Neural progenitor cell (in vitro differentiated cells): ENCODE measurements around the gene FANCC. TPM values are rescaled to one million over a fixed set of nuclear protein-coding genes. Genes with fewer than 3 reads are reported as not detected.

Source experiments
- DNase-seq: peaks from one replicate; pipeline ENCODE4 v3.0.0-alpha.2; 2016; ENCODE audit warnings: low spot score
- H2AFZ ChIP-seq: fragments of 200-600 bp; sonication (generic); replicated peaks from 2 replicates; pipeline ENCODE4 v1.6.1; 2016; ENCODE audit warnings: antibody characterized with exemption
- H3F3A ChIP-seq: fragments of 200-600 bp; sonication (generic); 2 replicates; pipeline ENCODE4 v1.6.1; 2016; ENCODE audit warnings: antibody characterized with exemption, low read depth
- H3K27ac ChIP-seq: fragments of 200-600 bp; sonication (generic); 2 replicates; pipeline ENCODE4 v1.5.1; 2016; ENCODE audit warnings: mild to moderate bottlenecking
- H3K27me3 ChIP-seq: fragments of 200-600 bp; sonication (generic); 2 replicates; pipeline ENCODE4 v1.6.1; 2016; ENCODE audit warnings: mild to moderate bottlenecking, moderate library complexity
- H3K36me3 ChIP-seq: fragments of 200-600 bp; sonication (generic); 2 replicates; pipeline ENCODE4 v1.5.1; 2016
- H3K4me1 ChIP-seq: fragments of 200-600 bp; sonication (generic); 2 replicates; pipeline ENCODE4 v1.6.1; 2016; ENCODE audit warnings: mixed run types
- H3K4me2 ChIP-seq: fragments of 200-600 bp; sonication (generic); 2 replicates; pipeline ENCODE4 v1.6.1; 2016
- H3K4me3 ChIP-seq: fragments of 200-600 bp; sonication (generic); 2 replicates; pipeline ENCODE4 v1.5.1; 2016
- H3K79me2 ChIP-seq: fragments of 200-600 bp; sonication (generic); 2 replicates; pipeline ENCODE4 v1.6.1; 2016; ENCODE audit warnings: low read depth
- H3K9ac ChIP-seq: fragments of 200-600 bp; sonication (generic); 2 replicates; pipeline ENCODE4 v1.6.1; 2016
- H3K9me3 ChIP-seq: fragments of 200-600 bp; sonication (generic); 2 replicates; pipeline ENCODE4 v1.5.1; 2016; ENCODE audit warnings: low read depth
- H4K20me1 ChIP-seq: fragments of 200-600 bp; sonication (generic); 2 replicates; pipeline ENCODE4 v1.6.1; 2016; ENCODE audit warnings: low read depth
- H3K27ac Mint-ChIP-seq: 3 replicates; pipeline ENCODE4 v1.8.0; 2021; ENCODE audit warnings: mixed read lengths
- H3K27me3 Mint-ChIP-seq: 2 replicates; pipeline ENCODE4 v1.8.0; 2022; ENCODE audit warnings: low read depth, mild to moderate bottlenecking, inconsistent platforms, moderate library complexity, mixed read lengths; ENCODE audit not compliant: insufficient read depth
- H3K36me3 Mint-ChIP-seq: 3 replicates; pipeline ENCODE4 v1.8.0; 2021; ENCODE audit warnings: mixed read lengths
- H3K4me1 Mint-ChIP-seq: 3 replicates; pipeline ENCODE4 v1.8.0; 2021; ENCODE audit warnings: mixed read lengths
- H3K4me3 Mint-ChIP-seq: 3 replicates; pipeline ENCODE4 v1.8.0; 2021; ENCODE audit warnings: mild to moderate bottlenecking, moderate library complexity, mixed read lengths
- H3K9me3 Mint-ChIP-seq: 3 replicates; pipeline ENCODE4 v1.8.0; 2020; ENCODE audit warnings: mixed read lengths
- CTCF ChIP-seq: fragments of 200-600 bp; sonication (generic); IDR thresholded peaks from 2 replicates; pipeline ENCODE4 v1.5.1; 2017; ENCODE audit warnings: antibody characterized with exemption, mild to moderate bottlenecking
- EZH2 ChIP-seq: fragments of 200-600 bp; sonication (generic); IDR thresholded peaks from 2 replicates; pipeline ENCODE4 v1.6.1; 2017; ENCODE audit warnings: antibody characterized with exemption, mild to moderate bottlenecking, moderate library complexity
- EZH2phosphoT487 ChIP-seq: fragments of 200-600 bp; sonication (generic); IDR thresholded peaks from 2 replicates; pipeline ENCODE4 v1.6.1; 2017; ENCODE audit warnings: antibody characterized with exemption
- total RNA-seq: library from RNA; depleted of rRNA; stranded (reverse); fragments of >200 nt; gene quantifications from 2 replicates; pipeline ENCODE4 v1.2.3, GENCODE V29; 2015; ENCODE audit warnings: low replicate concordance

FANCC gene
- total RNA-seq, 1 donor from 2014 or later = 49.6 TPM

- Histone ChIP-seq H3K27ac (no peak overlapping the region), H2AFZ (no peak overlapping the region), H3K27me3 (no peaks in the 10 kb centered on the region), H3K4me2 (no peak overlapping the region), H3K4me1 (peaks cover 13% of the 10 kb centered on the region), H3F3A (peaks cover 17% of the 10 kb centered on the region), H3K9ac (no peak overlapping the region), H3K4me3 (no peak overlapping the region), H3K79me2 (no peaks in the 10 kb centered on the region), H3K9me3 (no peaks in the 10 kb centered on the region), H4K20me1 (no peaks in the 10 kb centered on the region), H3K36me3 (no peaks in the 10 kb centered on the region)
- Mint-ChIP-seq H3K27ac (no peak overlapping the region), H3K4me1 (peaks cover 75% of the 10 kb centered on the region), H3K4me3 (no peak overlapping the region), H3K27me3 (peaks cover 5% of the 10 kb centered on the region), H3K36me3 (peaks cover 1% of the 10 kb centered on the region), H3K9me3 (no peaks in the 10 kb centered on the region)
- no peak for TF ChIP-seq EZH2
- no peak for TF ChIP-seq EZH2phosphoT487
- no peak for TF ChIP-seq CTCF
- no peak for DNase-seq
Measured at GRCh38 chr9:95128177-95128524, 189.4 kb downstream of the FANCC start.

- H4K20me1 ChIP-seq = no peaks in the 10 kb centered on the region
- H3K27me3 Mint-ChIP-seq = peaks cover 5% of the 10 kb centered on the region
- no peaks in the 10 kb centered on the region for H3K9me3 Mint-ChIP-seq
- no peaks in the 10 kb centered on the region for H3K79me2 ChIP-seq
- H3K27ac Mint-ChIP-seq = no peak overlapping the region
- peaks cover 69% of the 10 kb centered on the region for H3K4me1 Mint-ChIP-seq
- DNase-seq = peak; percentile 92
- no peaks in the 10 kb centered on the region for H3K9me3 ChIP-seq
- no peak overlapping the region for H3K27ac ChIP-seq
- no peaks in the 10 kb centered on the region for H3K27me3 ChIP-seq
- peak overlapping the region; percentile 17 for H2AFZ ChIP-seq
- peak overlapping the region; percentile 40 for H3K4me3 ChIP-seq
- peak; percentile 96 for TF ChIP-seq CTCF
- TF ChIP-seq EZH2phosphoT487 = no peak
- no peak for TF ChIP-seq EZH2
- H3K4me2 ChIP-seq = peak overlapping the region; percentile 77
- H3K36me3 ChIP-seq = no peaks in the 10 kb centered on the region
- peaks cover 17% of the 10 kb centered on the region for H3F3A ChIP-seq
- H3K36me3 Mint-ChIP-seq = peaks cover 1% of the 10 kb centered on the region
- peaks cover 13% of the 10 kb centered on the region for H3K4me1 ChIP-seq
- peak overlapping the region; percentile 59 for H3K4me3 Mint-ChIP-seq
- no peak overlapping the region for H3K9ac ChIP-seq
Measured at GRCh38 chr9:95127249-95128176, 190.0 kb downstream of the FANCC start.

- Mint-ChIP-seq H3K4me3 (no peak overlapping the region), H3K36me3 (peaks cover 1% of the 10 kb centered on the region), H3K27me3 (peaks cover 5% of the 10 kb centered on the region), H3K4me1 (peaks cover 61% of the 10 kb centered on the region), H3K27ac (no peak overlapping the region), H3K9me3 (no peaks in the 10 kb centered on the region)
- Histone ChIP-seq H3F3A (peaks cover 17% of the 10 kb centered on the region), H3K27ac (no peak overlapping the region), H3K4me3 (no peak overlapping the region), H3K36me3 (no peaks in the 10 kb centered on the region), H3K9ac (no peak overlapping the region), H3K4me1 (peaks cover 13% of the 10 kb centered on the region), H3K27me3 (no peaks in the 10 kb centered on the region), H3K79me2 (no peaks in the 10 kb centered on the region), H3K4me2 (no peak overlapping the region), H4K20me1 (no peaks in the 10 kb centered on the region), H2AFZ (no peak overlapping the region), H3K9me3 (no peaks in the 10 kb centered on the region)
- DNase-seq = no peak
- no peak for TF ChIP-seq EZH2phosphoT487
- no peak for TF ChIP-seq EZH2
- no peak for TF ChIP-seq CTCF
Measured at GRCh38 chr9:95126739-95127138, 190.8 kb downstream of the FANCC start.
